PFSK-1 (cell line): Measurements from ENCODE around the gene LHX1.

Experiments
- FOXP2 ChIP-seq: optimal IDR thresholded peaks from 2 replicates; pipeline ENCODE3; 2011; ENCODE audit warnings: borderline replicate concordance, control low read depth, inconsistent platforms; ENCODE audit not compliant: insufficient read depth; ENCODE audit errors: extremely low read length, extremely low read depth
- POLR2AphosphoS5 ChIP-seq: IDR thresholded peaks from 2 replicates; pipeline ENCODE4 v1.6.1; 2012; ENCODE audit warnings: low read depth, mild to moderate bottlenecking, control low read depth, low read length, moderate library complexity
- REST ChIP-seq, 2 experiments: IDR thresholded peaks; 2 replicates each; pipeline versions ENCODE4 v1.6.1 to v1.8.0; 2011 to 2012; ENCODE audit warnings: low read depth in 2 of 2, low read length in 2 of 2, control low read depth in 1 of 2, inconsistent platforms in 1 of 2, mild to moderate bottlenecking in 1 of 2, moderate library complexity in 1 of 2; ENCODE audit not compliant: insufficient read depth in 1 of 2
- SIN3A ChIP-seq: IDR thresholded peaks from 2 replicates; pipeline ENCODE4 v1.6.1; 2012; ENCODE audit warnings: mild to moderate bottlenecking, low read length, moderate library complexity, borderline replicate concordance; ENCODE audit not compliant: insufficient read depth
- TAF1 ChIP-seq: IDR thresholded peaks from 2 replicates; pipeline ENCODE4 v1.6.1; 2012; ENCODE audit warnings: low read length, control low read depth, borderline replicate concordance; ENCODE audit not compliant: insufficient read depth

LHX1 gene

DNA sequence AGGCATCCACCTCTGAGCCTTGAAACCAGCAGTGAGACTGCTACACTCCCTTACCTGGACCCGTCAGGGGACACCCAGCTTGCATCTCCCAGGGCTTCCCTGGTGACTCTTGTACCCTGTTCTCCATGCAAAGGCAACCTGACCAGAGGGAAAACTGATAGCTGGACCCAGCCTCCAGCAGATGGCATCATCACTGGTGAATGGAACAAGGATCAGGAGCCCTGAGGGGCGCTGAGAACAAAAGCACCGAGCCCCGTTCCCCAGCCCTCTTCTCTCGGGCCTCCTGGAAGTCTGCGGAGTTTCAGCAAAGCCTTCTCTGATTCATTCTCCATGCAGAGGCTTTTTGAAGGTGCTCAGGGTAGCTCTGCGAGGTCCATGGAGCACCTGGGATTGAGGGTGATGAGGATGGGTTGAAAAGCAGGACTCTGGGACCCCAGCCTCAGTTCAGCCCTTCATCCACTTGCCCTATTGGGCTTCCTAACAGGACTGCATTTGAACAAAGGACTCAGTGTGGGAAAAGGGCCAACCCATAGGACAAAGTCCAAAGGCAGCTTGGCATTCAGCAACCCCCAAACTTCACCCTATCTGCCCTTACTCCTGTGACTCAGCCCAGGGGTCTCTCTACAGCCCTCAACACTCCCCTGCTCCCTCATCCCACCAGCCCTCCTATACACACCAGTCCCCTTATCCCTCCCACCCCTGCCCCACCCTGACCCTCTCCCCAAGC lies 45.0 kb upstream of the LHX1 start:
- no peak for TF ChIP-seq TAF1

DNA sequence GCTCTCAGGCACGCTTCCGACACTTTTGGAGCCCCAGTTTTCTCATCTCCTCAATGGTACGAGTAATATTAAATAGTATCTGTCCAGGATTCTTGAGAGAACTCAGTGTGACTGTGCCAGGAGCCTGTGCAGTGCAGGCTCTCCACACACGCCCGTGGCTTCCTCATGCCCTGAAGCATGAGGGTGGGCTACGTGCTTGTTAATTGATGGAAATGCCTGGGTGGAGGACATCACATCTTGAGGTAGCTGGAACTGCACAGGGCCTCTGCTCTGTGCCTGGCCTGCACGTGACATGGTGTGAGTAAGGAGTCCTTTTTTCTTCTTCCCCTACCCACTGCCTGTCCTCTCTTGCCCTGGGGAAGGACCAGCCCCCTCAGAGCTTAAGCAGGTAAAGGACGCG lies 43.1 kb upstream of the LHX1 start:
- TF ChIP-seq REST (IDR thresholded peaks at IDR 0.05; ENCODE audit: insufficient read depth in 1 of 2, low read depth in 2 of 2, low read length in 2 of 2) (no peak), TAF1 (no peak), SIN3A (no peak), FOXP2 (no peak), POLR2AphosphoS5 (no peak)

DNA sequence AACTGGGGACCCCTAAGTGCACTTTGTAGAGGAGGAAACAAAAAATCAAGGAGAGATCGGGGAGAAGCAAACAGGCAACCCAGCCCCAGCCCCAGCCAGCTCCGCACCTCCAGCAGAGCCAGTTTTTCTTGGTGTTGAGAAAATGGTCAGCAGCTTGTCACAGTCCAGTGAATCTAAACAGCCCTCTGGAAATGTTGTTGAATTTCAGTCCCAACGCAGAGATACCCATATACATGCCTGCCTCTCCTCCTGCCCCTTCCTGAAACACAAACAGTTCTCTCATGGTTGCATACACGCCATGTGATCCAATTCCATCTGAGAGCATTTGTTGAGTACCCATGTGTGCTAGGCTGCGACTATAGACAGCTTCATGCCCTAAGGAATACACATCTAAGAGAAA lies 42.4 kb upstream of the LHX1 start:
- TF ChIP-seq REST (IDR thresholded peaks at IDR 0.05; ENCODE audit: insufficient read depth in 1 of 2, low read depth in 2 of 2, low read length in 2 of 2) (no peak), TAF1 (no peak), POLR2AphosphoS5 (no peak), SIN3A (no peak)

DNA sequence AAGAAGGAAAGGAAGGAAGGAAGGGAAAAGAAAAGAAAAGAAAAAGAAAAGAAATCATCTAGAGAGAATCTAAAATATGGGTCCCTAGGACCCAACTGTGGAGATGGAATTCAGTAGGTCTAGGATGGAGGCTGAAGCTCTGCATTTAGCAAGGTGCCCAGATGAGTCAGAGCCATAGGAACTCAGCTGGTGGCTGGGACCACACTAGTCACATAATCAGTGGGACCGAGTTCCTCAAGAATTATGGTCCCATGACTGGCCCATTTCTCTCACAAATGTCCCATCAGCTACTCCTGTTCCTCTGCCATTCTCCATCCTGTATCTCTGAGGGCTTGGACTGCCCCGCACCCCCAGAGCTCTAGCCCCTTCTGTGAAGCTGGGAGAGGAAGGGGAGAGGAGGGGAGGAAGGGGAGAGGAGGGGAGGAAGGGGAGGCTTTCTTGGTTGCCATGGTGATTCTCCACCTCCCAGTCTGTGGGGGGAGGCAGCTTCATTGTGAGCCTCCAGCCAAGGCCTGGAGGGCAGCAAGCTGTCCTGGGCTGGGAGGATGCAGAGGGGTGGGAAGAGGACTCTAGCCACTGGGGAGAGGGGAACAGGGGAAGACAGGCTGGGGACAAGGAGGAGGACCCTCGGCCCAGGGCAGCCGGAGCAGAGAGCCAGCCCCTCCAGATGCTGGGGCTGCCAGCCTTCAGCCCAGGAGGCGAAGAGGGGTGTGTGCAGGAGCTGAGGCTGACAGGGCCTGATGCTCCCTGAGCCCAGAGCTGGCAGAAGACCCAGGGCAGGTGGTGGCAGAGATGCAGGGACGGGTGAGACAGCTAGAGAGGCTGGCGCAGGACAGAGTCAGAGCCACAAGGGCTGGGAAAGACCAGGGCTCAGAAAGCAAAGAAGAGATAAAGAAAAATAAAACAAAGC lies 37.8 kb upstream of the LHX1 start:
- TF ChIP-seq FOXP2 (no peak), SIN3A (no peak), TAF1 (no peak), REST (IDR thresholded peaks at IDR 0.05; ENCODE audit: insufficient read depth in 1 of 2, low read depth in 2 of 2, low read length in 2 of 2) (no peak), POLR2AphosphoS5 (no peak)

GRCh38 chr17:36900160-36900512 lies 37.1 kb upstream of the LHX1 start:
- no peak for TF ChIP-seq REST (IDR thresholded peaks at IDR 0.05; ENCODE audit: insufficient read depth in 1 of 2, low read depth in 2 of 2, low read length in 2 of 2)
- no peak for TF ChIP-seq POLR2AphosphoS5
